GM18502 (cell line): ENCODE measurements around the gene KDM1A.
"Not testable (repeated sequence)": the region's sequence is repeated elsewhere in the genome, so short reads cannot be mapped to it uniquely, and the experiment has no call there.

Experiments
- ATAC-seq: cut with Tn5 transposase; IDR thresholded peaks from one replicate; pipeline ENCODE4 v1.9.1; 2021; ENCODE audit warnings: mild to moderate bottlenecking; ENCODE audit not compliant: unreplicated experiment, poor library complexity

The KDM1A gene

GRCh38 chr1:23008901-23009300, 10.4 kb upstream of the KDM1A start:
- ATAC-seq, result no peak

- ATAC-seq, result not testable (repeated sequence)
Measured at GRCh38 chr1:23010025-23010424, 9.2 kb upstream of the KDM1A start.

GRCh38 chr1:23013657-23014056, 5.6 kb upstream of the KDM1A start:
- ATAC-seq, result no peak

GRCh38 chr1:23018661-23019093, 591 bp upstream of the KDM1A start:
- no peak for ATAC-seq

GRCh38 chr1:23019863-23020625, 776 bp downstream of the KDM1A start:
- ATAC-seq, result peak; percentile 25

GRCh38 chr1:23020706-23021405, 1.6 kb downstream of the KDM1A start:
- ATAC-seq, result no peak

GRCh38 chr1:23021834-23022233, 2.6 kb downstream of the KDM1A start:
- no peak for ATAC-seq

GRCh38 chr1:23023174-23023845, 4.0 kb downstream of the KDM1A start:
- no peak for ATAC-seq

GRCh38 chr1:23026568-23026967, 7.3 kb downstream of the KDM1A start:
- no peak for ATAC-seq

- ATAC-seq, result no peak
Measured at GRCh38 chr1:23027352-23027907, 8.2 kb downstream of the KDM1A start.

- no peak for ATAC-seq
Measured at GRCh38 chr1:23029337-23029736, 10.1 kb downstream of the KDM1A start.

GRCh38 chr1:23035823-23036452, 16.7 kb downstream of the KDM1A start:
- ATAC-seq, result no peak

GRCh38 chr1:23037081-23037740, 17.9 kb downstream of the KDM1A start:
- ATAC-seq, result no peak

GRCh38 chr1:23039308-23039826, 20.1 kb downstream of the KDM1A start:
- ATAC-seq, result no peak

GRCh38 chr1:23040509-23040908, 21.2 kb downstream of the KDM1A start:
- no peak for ATAC-seq

GRCh38 chr1:23044035-23044434, 24.8 kb downstream of the KDM1A start:
- ATAC-seq, result no peak

- no peak for ATAC-seq
Measured at GRCh38 chr1:23050201-23050600, 30.9 kb downstream of the KDM1A start.

- no peak for ATAC-seq
Measured at GRCh38 chr1:23051290-23051909, 32.1 kb downstream of the KDM1A start.

- ATAC-seq, result no peak
Measured at GRCh38 chr1:23057301-23057700, 38.0 kb downstream of the KDM1A start.
